Mucosa of descending colon (tissue), 3 donors: ENCODE measurements around the gene RFX6. TPM values are rescaled to one million over a fixed set of nuclear protein-coding genes. Genes with fewer than 3 reads are reported as not detected.

Experiments
- ATAC-seq: fragments of 200-7000 bp; cut with Tn5 transposase; one replicate; pipeline ENCODE4 v1.9.1; 2020; ENCODE audit warnings: mild to moderate bottlenecking, moderate library complexity
- DNase-seq, 3 donors: peaks; one replicate each; pipeline ENCODE4 v3.0.0-alpha.2; 2020
- H3K36me3 ChIP-seq: fragments of 200-600 bp; one replicate; pipeline ENCODE4 v1.8.0; 2021; ENCODE audit warnings: low read depth, mild to moderate bottlenecking
- H3K4me1 ChIP-seq: fragments of 200-600 bp; one replicate; pipeline ENCODE4 v1.8.0; 2021; ENCODE audit warnings: low read depth, mild to moderate bottlenecking
- H3K4me3 ChIP-seq: fragments of 200-600 bp; one replicate; pipeline ENCODE4 v1.8.0; 2021; ENCODE audit warnings: mild to moderate bottlenecking
- H3K9me3 ChIP-seq: fragments of 200-600 bp; one replicate; pipeline ENCODE4 v1.8.0; 2021; ENCODE audit warnings: mild to moderate bottlenecking
- intact Hi-C, 2 donors: fragments of 100-400 bp; cut with DNase I in 1 of 2; cut with micrococcal nuclease in 1 of 2; formaldehyde crosslinking; loops; one replicate each; pipeline versions ENCODE4 v1.11.0 to v1.11.1; 2022; cut with DNase I, micrococcal nuclease
- total RNA-seq, 3 donors: library from RNA; stranded (reverse); fragmentation: NEBNext Ultra II Directional in 2 of 3; extraction: Animal tissue kit (Norgen Biotek cat#: 25700) in 2 of 3; gene quantifications; one replicate each; pipeline versions ENCODE4 v1.2.1 to v1.2.4, GENCODE V29; 2021 to 2023
- TF ChIP-seq, protein P1 (sequence below): fragments of 200-600 bp; IDR thresholded peaks from one replicate; pipeline ENCODE4 v1.8.0; 2022; ENCODE audit warnings: antibody characterized with exemption, mild to moderate bottlenecking
- donor health status: DM: no; HTN: no; CAD: no; lungs with moderate emphysema.
- donor health status: DM: no; HTN: no; CAD: no.
- donor health status: DM: no; HTN: yes; CAD: no.

RFX6 gene
- total RNA-seq, 3 donors from 2014 or later, result 0.25 to 1.6 (median 0.67) TPM

DNA sequence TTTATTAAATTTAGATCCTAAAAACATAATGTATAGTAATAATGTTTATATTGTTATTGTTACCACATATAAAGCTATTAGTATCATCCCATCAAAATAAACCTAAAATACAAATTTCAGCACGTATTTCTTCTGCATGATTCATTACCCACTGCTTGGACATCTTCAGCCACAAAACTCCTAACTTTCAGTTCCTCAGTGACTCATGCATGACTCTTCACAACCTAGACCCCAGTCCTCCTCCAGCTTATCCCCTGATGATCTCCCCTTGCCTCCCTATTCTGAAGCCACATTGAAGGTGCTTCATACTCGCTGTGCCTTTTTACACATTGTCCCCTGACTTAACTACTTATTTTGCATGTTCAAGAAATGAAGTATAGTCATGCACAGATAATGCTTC lies 37.0 kb upstream of the RFX6 start:
- no peaks in the 10 kb centered on the region for H3K36me3 ChIP-seq
- TF ChIP-seq, protein P1, sequence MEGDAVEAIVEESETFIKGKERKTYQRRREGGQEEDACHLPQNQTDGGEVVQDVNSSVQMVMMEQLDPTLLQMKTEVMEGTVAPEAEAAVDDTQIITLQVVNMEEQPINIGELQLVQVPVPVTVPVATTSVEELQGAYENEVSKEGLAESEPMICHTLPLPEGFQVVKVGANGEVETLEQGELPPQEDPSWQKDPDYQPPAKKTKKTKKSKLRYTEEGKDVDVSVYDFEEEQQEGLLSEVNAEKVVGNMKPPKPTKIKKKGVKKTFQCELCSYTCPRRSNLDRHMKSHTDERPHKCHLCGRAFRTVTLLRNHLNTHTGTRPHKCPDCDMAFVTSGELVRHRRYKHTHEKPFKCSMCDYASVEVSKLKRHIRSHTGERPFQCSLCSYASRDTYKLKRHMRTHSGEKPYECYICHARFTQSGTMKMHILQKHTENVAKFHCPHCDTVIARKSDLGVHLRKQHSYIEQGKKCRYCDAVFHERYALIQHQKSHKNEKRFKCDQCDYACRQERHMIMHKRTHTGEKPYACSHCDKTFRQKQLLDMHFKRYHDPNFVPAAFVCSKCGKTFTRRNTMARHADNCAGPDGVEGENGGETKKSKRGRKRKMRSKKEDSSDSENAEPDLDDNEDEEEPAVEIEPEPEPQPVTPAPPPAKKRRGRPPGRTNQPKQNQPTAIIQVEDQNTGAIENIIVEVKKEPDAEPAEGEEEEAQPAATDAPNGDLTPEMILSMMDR, result no peak
- H3K4me3 ChIP-seq, result no peak overlapping the region
- ATAC-seq, result no peak
- no peaks in the 10 kb centered on the region for H3K9me3 ChIP-seq
- DNase-seq, result no peak
- peaks cover 2% of the 10 kb centered on the region for H3K4me1 ChIP-seq
- intact Hi-C loops, result no loop called here

DNA sequence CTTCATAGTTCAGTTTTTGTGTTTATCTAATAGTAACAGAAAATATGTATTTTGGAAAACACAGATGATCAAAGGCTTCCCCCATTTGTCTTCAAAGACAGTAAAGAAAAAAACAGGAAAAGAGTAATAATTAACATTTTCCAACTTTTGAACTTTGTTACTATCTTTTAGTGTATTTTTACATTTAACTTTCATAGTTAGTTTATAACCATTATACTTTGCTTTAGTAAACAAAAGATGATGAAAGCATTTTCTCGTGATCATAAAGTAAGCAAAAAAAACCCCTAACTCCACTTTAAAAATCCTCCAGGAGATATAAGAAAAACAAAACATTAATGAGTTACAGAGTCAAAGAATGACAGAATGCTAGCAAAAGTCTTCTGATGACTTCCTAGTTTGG lies 34.6 kb upstream of the RFX6 start:
- Histone ChIP-seq H3K4me3 (no peak overlapping the region), H3K4me1 (peaks cover 2% of the 10 kb centered on the region), H3K36me3 (no peaks in the 10 kb centered on the region), H3K9me3 (no peaks in the 10 kb centered on the region)
- ATAC-seq, result no peak
- TF ChIP-seq, protein P1, result no peak
- intact Hi-C loops, result no loop called here
- no peak for DNase-seq

DNA sequence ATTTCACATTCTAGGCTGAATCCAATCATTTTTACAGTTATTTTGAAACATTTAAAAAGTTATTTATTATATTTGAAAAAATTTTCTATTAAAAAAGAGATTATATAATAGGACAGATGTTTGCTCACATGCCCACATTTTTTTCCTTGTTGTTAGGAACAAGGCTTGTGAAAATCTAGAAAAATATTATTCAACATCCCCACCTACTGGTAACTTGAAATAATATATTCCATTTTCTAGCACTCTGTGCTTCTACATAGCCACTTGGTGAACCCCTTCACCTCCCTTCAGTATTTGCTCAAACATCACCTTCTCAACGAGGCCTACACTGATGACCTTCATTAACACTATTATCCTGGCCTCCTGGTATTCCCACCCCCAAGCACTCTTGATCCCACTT lies 29.8 kb upstream of the RFX6 start:
- H3K4me3 ChIP-seq, result no peak overlapping the region
- peaks cover 2% of the 10 kb centered on the region for H3K4me1 ChIP-seq
- intact Hi-C loops, result no loop called here
- DNase-seq (no peak), ATAC-seq (peak; percentile 36)
- H3K9me3 ChIP-seq, result no peaks in the 10 kb centered on the region
- H3K36me3 ChIP-seq, result no peaks in the 10 kb centered on the region
- TF ChIP-seq, protein P1, result no peak

DNA sequence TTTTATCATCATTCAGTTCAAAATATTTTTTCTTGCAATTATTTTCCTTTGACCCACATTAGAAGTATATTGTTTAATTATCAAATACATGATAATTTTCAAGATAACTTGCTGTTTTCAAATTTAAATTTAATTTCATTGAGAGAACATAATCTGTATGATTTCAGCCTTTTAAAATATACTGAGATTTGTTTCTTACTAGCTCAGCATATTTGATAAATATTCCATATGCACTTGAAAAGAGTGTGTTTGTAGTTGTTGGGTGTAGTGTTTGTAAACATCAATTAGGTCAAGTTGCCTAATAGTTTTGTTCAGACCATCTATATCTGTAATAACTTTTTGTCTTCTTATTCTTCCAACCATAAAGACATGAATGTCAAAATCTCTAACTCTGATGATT lies 19.0 kb upstream of the RFX6 start:
- ATAC-seq (no peak), DNase-seq (no peak)

DNA sequence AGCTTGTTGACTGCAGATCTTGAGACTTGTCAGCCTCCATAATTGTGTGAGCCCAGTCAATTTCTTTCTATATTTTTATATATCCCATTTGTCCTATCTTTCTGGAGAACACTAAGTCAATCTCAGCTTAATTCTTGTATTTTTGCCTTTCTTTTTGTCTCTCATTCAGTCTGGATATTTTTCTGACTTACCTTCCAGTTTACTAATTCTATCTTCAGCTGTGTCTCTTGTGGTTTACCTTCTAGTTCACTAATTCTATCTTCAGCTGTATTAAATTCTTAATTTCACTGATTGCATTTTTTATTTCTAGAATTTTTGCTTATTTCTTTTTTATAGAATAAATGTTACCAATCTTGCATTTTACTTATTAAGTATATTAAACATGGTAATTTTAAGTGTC lies 17.8 kb upstream of the RFX6 start:
- no peak for DNase-seq
- ATAC-seq, result no peak
- peaks cover 11% of the 10 kb centered on the region for H3K9me3 ChIP-seq
- TF ChIP-seq, protein P1, result no peak
- intact Hi-C loops, result no loop called here
- H3K36me3 ChIP-seq, result no peaks in the 10 kb centered on the region
- H3K4me3 ChIP-seq, result no peak overlapping the region
- no peaks in the 10 kb centered on the region for H3K4me1 ChIP-seq

More for the DNA sequence above, 19.0 kb upstream of the RFX6 start:
- intact Hi-C loops, result no loop called here
- TF ChIP-seq, protein P1, result no peak
- H3K36me3 ChIP-seq, result no peaks in the 10 kb centered on the region
- no peak overlapping the region for H3K4me3 ChIP-seq
- no peaks in the 10 kb centered on the region for H3K4me1 ChIP-seq
- H3K9me3 ChIP-seq, result peaks cover 11% of the 10 kb centered on the region

DNA sequence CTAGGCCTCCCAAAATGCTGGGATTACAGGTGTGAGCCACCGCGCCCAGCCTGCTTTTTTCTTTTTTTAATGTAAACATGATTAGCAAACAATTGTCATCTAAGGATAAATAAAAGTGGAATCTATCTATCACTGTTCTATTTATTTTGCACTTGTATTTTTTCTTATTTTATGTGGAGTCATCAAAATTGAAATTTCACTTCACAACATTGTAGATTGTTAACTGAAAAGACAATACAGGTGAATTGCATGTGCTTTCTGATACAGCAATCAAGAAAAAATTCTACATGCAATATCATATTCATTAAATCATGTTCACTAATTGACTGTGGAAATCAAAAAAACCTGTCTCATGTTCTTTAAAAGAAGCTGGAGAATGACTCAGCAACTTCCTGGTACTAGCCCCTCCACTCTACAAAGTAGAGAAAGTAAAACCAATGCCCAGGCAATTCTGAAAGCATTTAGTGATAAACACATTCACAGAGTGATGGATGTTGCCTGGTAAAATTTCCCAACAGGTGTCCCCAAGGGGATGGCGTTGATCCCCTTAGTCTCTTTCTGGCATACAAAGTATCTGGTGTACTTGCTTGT lies 10.7 kb upstream of the RFX6 start:
- TF ChIP-seq, protein P1, result no peak
- Histone ChIP-seq H3K9me3 (no peaks in the 10 kb centered on the region), H3K4me3 (no peak overlapping the region), H3K4me1 (no peaks in the 10 kb centered on the region), H3K36me3 (no peaks in the 10 kb centered on the region)
- intact Hi-C loops, result no loop called here
- ATAC-seq, result no peak
- no peak for DNase-seq
